SJSA1 (cell line): ENCODE measurements around the gene TMIGD2. TPM values are rescaled to one million over a fixed set of nuclear protein-coding genes. Genes with fewer than 3 reads are reported as not detected.
"Not testable (repeated sequence)": the region's sequence is repeated elsewhere in the genome, so short reads cannot be mapped to it uniquely, and the experiment has no call there.

Experiments
- DNase-seq, 2 experiments: peaks; one replicate each; pipeline ENCODE4 v3.0.0-alpha.2; 2015 to 2020; ENCODE audit warnings: low spot score in 2 of 2, low read depth in 1 of 2
- H3K27ac ChIP-seq: fragments of 250-450 bp; sonication (Bioruptor Pico); 2 replicates; pipeline ENCODE4 v1.5.1; 2020; ENCODE audit warnings: mild to moderate bottlenecking, moderate library complexity
- H3K27me3 ChIP-seq: fragments of 250-450 bp; sonication (Bioruptor Pico); replicated peaks from 2 replicates; pipeline ENCODE4 v1.5.1; 2020; ENCODE audit warnings: mild to moderate bottlenecking, moderate library complexity
- H3K36me3 ChIP-seq: fragments of 250-450 bp; sonication (Bioruptor Pico); 2 replicates; pipeline ENCODE4 v1.5.1; 2020; ENCODE audit warnings: mild to moderate bottlenecking
- H3K4me1 ChIP-seq: fragments of 250-450 bp; sonication (Bioruptor Pico); replicated peaks from 2 replicates; pipeline ENCODE4 v1.6.1; 2021; ENCODE audit warnings: mild to moderate bottlenecking
- H3K4me3 ChIP-seq: fragments of 250-450 bp; sonication (Bioruptor Pico); 2 replicates; pipeline ENCODE4 v1.5.1; 2020; ENCODE audit warnings: mild to moderate bottlenecking
- H3K9me3 ChIP-seq: fragments of 250-450 bp; sonication (Bioruptor Pico); replicated peaks from 2 replicates; pipeline ENCODE4 v1.5.1; 2020; ENCODE audit warnings: mild to moderate bottlenecking
- total RNA-seq: library from RNA; depleted of rRNA; stranded (reverse); fragments of >200 nt; shearing (Covaris generic); gene quantifications from 2 replicates; pipeline ENCODE4 v1.2.3, GENCODE V29; 2014; rRNA removed

Gene TMIGD2
- total RNA-seq, 1 experiment from 2014 or later, result not detected

GRCh38 chr19:4246767-4247593 is 55.2 kb downstream of the TMIGD2 start, which contains the start of gene YJU2:
Gene YJU2 (plus strand): TSS chr19:4247080. CDS start chr19:4247147, 67 bp downstream.
- peaks cover 5% of the 10 kb centered on the region for H3K4me1 ChIP-seq
- H3K4me3 ChIP-seq, result peak within 1 kb of the TSS; percentile 70
- peak within 1 kb of the TSS; percentile 94 for H3K27ac ChIP-seq
- DNase-seq, result peak; percentile 100
- H3K9me3 ChIP-seq, result no peaks in the 10 kb centered on the region; the same call in 1 of the 2 replicates
- no peaks in the 10 kb centered on the region for H3K27me3 ChIP-seq
- peaks cover 31% of the 10 kb centered on the region for H3K36me3 ChIP-seq

GRCh38 chr19:4245938-4246337 is 56.3 kb downstream of the TMIGD2 start:
- H3K9me3 ChIP-seq, H3K27me3 ChIP-seq: not testable (repeated sequence)

More at GRCh38 chr19:4245938-4246337, 56.3 kb downstream of the TMIGD2 start:
- not testable (repeated sequence) for H3K4me1 ChIP-seq, H3K4me3 ChIP-seq, H3K27ac ChIP-seq, DNase-seq
- peaks cover 22% of the 10 kb centered on the region for H3K36me3 ChIP-seq

Other genes with a start within 250 kb of the TMIGD2 start
- gene ZBTB7A, start 235.5 kb downstream of the TMIGD2 start, total RNA-seq, result 15.9 and 20.7 TPM in 2 replicates
- 182 and 188 TPM in 2 replicates for gene MAP2K2, start 178.3 kb downstream of the TMIGD2 start, total RNA-seq
- not detected in 2 replicates for gene CREB3L3, start 148.8 kb downstream of the TMIGD2 start, total RNA-seq
- 18.4 and 25.9 TPM in 2 replicates for gene SIRT6, start 119.8 kb downstream of the TMIGD2 start, total RNA-seq
- 0.05 and 0.09 TPM in 2 replicates for gene ANKRD24, start 119.7 kb downstream of the TMIGD2 start, total RNA-seq
- not detected in 2 replicates for gene EBI3, start 72.9 kb downstream of the TMIGD2 start, total RNA-seq
- 20.2 and 24.1 TPM in 2 replicates for gene YJU2, start 55.3 kb downstream of the TMIGD2 start, total RNA-seq
- not detected in 2 replicates for gene SHD, start 23.1 kb downstream of the TMIGD2 start, total RNA-seq
- 4.5 and 6.9 TPM in 2 replicates for gene FSD1, start 2.2 kb upstream of the TMIGD2 start, total RNA-seq
- 1.9 and 3.1 TPM in 2 replicates for gene STAP2, start 36.4 kb upstream of the TMIGD2 start, total RNA-seq
- gene MPND, start 41.2 kb upstream of the TMIGD2 start, total RNA-seq, result 4.6 and 6.5 TPM in 2 replicates
- gene SH3GL1, start 98.2 kb upstream of the TMIGD2 start, total RNA-seq, result 60.5 and 79.7 TPM in 2 replicates
- gene CHAF1A, start 100.3 kb upstream of the TMIGD2 start, total RNA-seq, result 36.4 and 70.3 TPM in 2 replicates
- 39.3 and 66.8 TPM in 2 replicates for gene UBXN6, start 155.4 kb upstream of the TMIGD2 start, total RNA-seq
- gene HDGFL2, start 169.9 kb upstream of the TMIGD2 start, total RNA-seq, result 58.7 and 71.4 TPM in 2 replicates
- not detected in 2 replicates for gene PLIN4, start 216.1 kb upstream of the TMIGD2 start, total RNA-seq
- not detected in 2 replicates for gene PLIN5, start 232.8 kb upstream of the TMIGD2 start, total RNA-seq
- not detected in 2 replicates for gene LRG1, start 237.6 kb upstream of the TMIGD2 start, total RNA-seq